IMR-90 (cell line): Measurements from ENCODE around the gene DHCR24. TPM values are rescaled to one million over a fixed set of nuclear protein-coding genes. Genes with fewer than 3 reads are reported as not detected.

Experiments used
- ATAC-seq: fragments of 200-7000 bp; cut with Tn5 transposase; 2 replicates; pipeline ENCODE4 v1.9.1; 2020; ENCODE audit warnings: low read depth, mild to moderate bottlenecking, moderate library complexity
- BruUV-seq: library from RNA; stranded (reverse); fragments of 400-500 nt; replicated peaks from 2 replicates; lab custom pipeline; 2021; lab: Mats Ljungman, UMichigan
- CTCF ChIA-PET: fragments of 300-600 bp; formaldehyde crosslinking; extraction: SDS; loops from one replicate; lab custom pipeline; 2021; ENCODE audit warnings: antibody characterized with exemption; lab: Yijun Ruan, JAX
- POLR2A ChIA-PET: fragments of 300-600 bp; sonication (Branson Sonifier 250); formaldehyde crosslinking; loops from one replicate; lab custom pipeline; 2022; ENCODE audit warnings: antibody characterized with exemption; ENCODE audit not compliant: unreplicated experiment; lab: Charles Lee
- DNase-seq: peaks from one replicate; pipeline ENCODE4 v3.0.0; 2013
- H2AFZ ChIP-seq: replicated peaks from 2 replicates; pipeline ENCODE3; 2013; ENCODE audit warnings: low read length, mild to moderate bottlenecking; ENCODE audit not compliant: poor library complexity
- H2AK5ac ChIP-seq: 2 replicates; pipeline ENCODE4 v1.6.1; 2013; ENCODE audit warnings: low read depth, low read length, inconsistent platforms
- H2AK9ac ChIP-seq: replicated peaks from 2 replicates; pipeline ENCODE3; 2013; ENCODE audit warnings: mild to moderate bottlenecking, low read depth, low read length, moderate library complexity; ENCODE audit not compliant: poor library complexity
- H2BK120ac ChIP-seq: 2 replicates; pipeline ENCODE4 v1.6.1; 2013; ENCODE audit warnings: low read depth, low read length, inconsistent platforms
- H2BK15ac ChIP-seq: 3 replicates; pipeline ENCODE4 v1.6.1; 2013; ENCODE audit warnings: low read depth, low read length, inconsistent platforms
- H2BK20ac ChIP-seq: 2 replicates; pipeline ENCODE4 v1.6.1; 2013; ENCODE audit warnings: low read depth, mild to moderate bottlenecking, inconsistent platforms, low read length, moderate library complexity
- H2BK5ac ChIP-seq: 2 replicates; pipeline ENCODE4 v1.6.1; 2013; ENCODE audit warnings: mild to moderate bottlenecking, low read depth, low read length, inconsistent platforms; ENCODE audit not compliant: poor library complexity, severe bottlenecking
- H3K14ac ChIP-seq: replicated peaks from 2 replicates; pipeline ENCODE4 v1.6.1; 2013; ENCODE audit warnings: low read depth, low read length, inconsistent platforms
- H3K18ac ChIP-seq: 2 replicates; pipeline ENCODE4 v1.6.1; 2013; ENCODE audit warnings: low read depth, low read length, control low read depth
- H3K23ac ChIP-seq: 2 replicates; pipeline ENCODE4 v1.6.1; 2013; ENCODE audit warnings: low read depth, low read length, inconsistent platforms
- H3K27ac ChIP-seq: 2 replicates; pipeline ENCODE4 v1.5.1; 2013; ENCODE audit warnings: mild to moderate bottlenecking, control low read depth, low read length; ENCODE audit not compliant: insufficient read depth
- H3K27me3 ChIP-seq: 2 replicates; pipeline ENCODE4 v1.6.1; 2013; ENCODE audit warnings: low read length; ENCODE audit not compliant: control insufficient read depth, insufficient read depth
- H3K36me3 ChIP-seq: 2 replicates; pipeline ENCODE4 v1.6.1; 2013; ENCODE audit warnings: low read length, mixed read lengths; ENCODE audit not compliant: control insufficient read depth, insufficient read depth
- H3K4ac ChIP-seq: 2 replicates; pipeline ENCODE4 v1.6.1; 2013; ENCODE audit warnings: low read depth, low read length, inconsistent platforms
- H3K4me1 ChIP-seq: 2 replicates; pipeline ENCODE4 v1.6.1; 2013; ENCODE audit warnings: low read length, mixed read lengths; ENCODE audit not compliant: control insufficient read depth, insufficient read depth
- H3K4me2 ChIP-seq: 2 replicates; pipeline ENCODE4 v1.6.1; 2013; ENCODE audit warnings: low read depth, mild to moderate bottlenecking, control low read depth, low read length, moderate library complexity
- H3K4me3 ChIP-seq: 2 replicates; pipeline ENCODE4 v1.5.1; 2013; ENCODE audit warnings: low read depth, mild to moderate bottlenecking, control low read depth, low read length, moderate library complexity; ENCODE audit not compliant: insufficient read depth
- H3K56ac ChIP-seq: 2 replicates; pipeline ENCODE4 v1.6.1; 2013; ENCODE audit warnings: low read length, inconsistent platforms; ENCODE audit not compliant: insufficient read depth; ENCODE audit errors: extremely low read depth
- H3K79me1 ChIP-seq, 2 experiments: 2 replicates each; pipeline ENCODE4 v1.6.1; 2013; ENCODE audit warnings: low read length in 2 of 2, inconsistent platforms in 1 of 2, low read depth in 1 of 2
- H3K9ac ChIP-seq: 2 replicates; pipeline ENCODE4 v1.6.1; 2013; ENCODE audit warnings: low read depth, low read length, control low read depth
- H3K9me1 ChIP-seq: 2 replicates; pipeline ENCODE4 v1.6.1; 2013; ENCODE audit warnings: low read length, inconsistent platforms; ENCODE audit not compliant: insufficient read depth
- H3K9me3 ChIP-seq: 2 replicates; pipeline ENCODE4 v1.6.1; 2013; ENCODE audit warnings: low read length; ENCODE audit not compliant: control insufficient read depth, insufficient read depth
- H4K20me1 ChIP-seq: 2 replicates; pipeline ENCODE4 v1.6.1; 2013; ENCODE audit warnings: low read length, inconsistent platforms; ENCODE audit not compliant: insufficient read depth
- H4K5ac ChIP-seq: 2 replicates; pipeline ENCODE4 v1.6.1; 2013; ENCODE audit warnings: mild to moderate bottlenecking, low read depth, low read length, control low read depth
- H4K8ac ChIP-seq, 2 experiments: 2 replicates each; pipeline ENCODE4 v1.6.1; 2013; ENCODE audit warnings: low read depth in 2 of 2, low read length in 2 of 2, control low read depth in 1 of 2, inconsistent platforms in 1 of 2
- H4K91ac ChIP-seq: 2 replicates; pipeline ENCODE4 v1.6.1; 2013; ENCODE audit warnings: low read depth, low read length, inconsistent platforms; ENCODE audit not compliant: insufficient read depth
- BHLHE40 ChIP-seq: fragments of 150-350 bp; IDR thresholded peaks from 2 replicates; pipeline ENCODE4 v1.6.1; 2016; ENCODE audit warnings: mild to moderate bottlenecking, low read depth, low read length
- CEBPB ChIP-seq: IDR thresholded peaks from 2 replicates; pipeline ENCODE4 v1.6.1; 2012; ENCODE audit warnings: low read depth, low read length, improper control_type of control experiment
- CHD1 ChIP-seq: IDR thresholded peaks from 2 replicates; pipeline ENCODE4 v1.6.1; 2012; ENCODE audit warnings: low read depth, low read length, improper control_type of control experiment
- CTCF ChIP-seq: conservative IDR thresholded peaks from 2 replicates; pipeline ENCODE4 v1.5.1; 2012; ENCODE audit warnings: mild to moderate bottlenecking, low read depth, low read length, improper control_type of control experiment
- ELK1 ChIP-seq: fragments of 150-350 bp; IDR thresholded peaks from 2 replicates; pipeline ENCODE4 v1.6.1; 2016; ENCODE audit warnings: low read depth, mild to moderate bottlenecking, low read length, moderate library complexity, borderline replicate concordance
- FOS ChIP-seq: fragments of 150-350 bp; IDR thresholded peaks from 2 replicates; pipeline ENCODE4 v1.6.1; 2016; ENCODE audit warnings: low read depth, low read length
- MAFK ChIP-seq: IDR thresholded peaks from 2 replicates; pipeline ENCODE4 v1.6.1; 2012; ENCODE audit warnings: low read depth, low read length, improper control_type of control experiment
- MAZ ChIP-seq: IDR thresholded peaks from 2 replicates; pipeline ENCODE4 v1.6.1; 2012; ENCODE audit warnings: low read depth, mild to moderate bottlenecking, low read length, improper control_type of control experiment, moderate library complexity, borderline replicate concordance
- MXI1 ChIP-seq: IDR thresholded peaks from 2 replicates; pipeline ENCODE4 v1.6.1; 2012; ENCODE audit warnings: low read depth, mild to moderate bottlenecking, low read length, moderate library complexity, borderline replicate concordance
- NFE2L2 ChIP-seq: fragments of 150-350 bp; IDR thresholded peaks from 2 replicates; pipeline ENCODE4 v1.6.1; 2016; ENCODE audit warnings: low read depth, mild to moderate bottlenecking, low read length
- POLR2A ChIP-seq: IDR thresholded peaks from 2 replicates; pipeline ENCODE4 v1.6.1; 2012; ENCODE audit warnings: mild to moderate bottlenecking, low read depth, low read length
- RAD21 ChIP-seq: IDR thresholded peaks from 2 replicates; pipeline ENCODE4 v1.6.1; 2012; ENCODE audit warnings: low read length, improper control_type of control experiment
- RCOR1 ChIP-seq: IDR thresholded peaks from 2 replicates; pipeline ENCODE4 v1.6.1; 2012; ENCODE audit warnings: mild to moderate bottlenecking, low read length, improper control_type of control experiment; ENCODE audit not compliant: insufficient replicate concordance
- RFX5 ChIP-seq: IDR thresholded peaks from 2 replicates; pipeline ENCODE4 v1.8.0; 2012; ENCODE audit warnings: low read depth, mild to moderate bottlenecking, low read length, moderate library complexity
- SMC3 ChIP-seq: fragments of 150-350 bp; IDR thresholded peaks from 2 replicates; pipeline ENCODE4 v1.6.1; 2016; ENCODE audit warnings: low read depth, mild to moderate bottlenecking, antibody characterized with exemption, low read length, moderate library complexity
- WGBS, 2 experiments: methylation state at CpG; one replicate each; pipeline versions ENCODE4 v1.1.5 to v1.1.7; 2013; ENCODE audit warnings: missing lambda C conversion rate in 2 of 2; ENCODE audit not compliant: insufficient read length in 1 of 2; ENCODE audit errors: extremely low coverage in 2 of 2; 5-methylcytosine and 5-hydroxymethylcytosine counted together
- dilution Hi-C: fragments of 300-500 bp; cut with HindIII; formaldehyde crosslinking; loops from one replicate; pipeline ENCODE4 v1.14.3; 2018; ENCODE audit warnings: low sequenced_read_pairs; ENCODE audit not compliant: unreplicated experiment
- in situ Hi-C: fragments of 300-500 bp; cut with MboI; formaldehyde crosslinking; loops from 3 replicates; pipeline ENCODE4 v1.14.3; 2019; ENCODE audit warnings: low sequenced_read_pairs, inconsistent platforms, mixed read lengths
- intact Hi-C: fragments of 100-400 bp; cut with micrococcal nuclease; formaldehyde crosslinking; loops from 2 replicates; pipeline ENCODE4 v1.10.0; 2022
- polyA plus RNA-seq, 3 experiments: library from polyadenylated mRNA; depleted of rRNA; stranded (reverse); fragments of >200 nt; gene quantifications; 2 replicates each; pipeline ENCODE4 v1.2.3, GENCODE V29; 2012; ENCODE audit warnings: low replicate concordance in 1 of 3
- total RNA-seq: library from RNA; depleted of rRNA; stranded (reverse); fragments of >200 nt; gene quantifications from 2 replicates; pipeline ENCODE4 v1.2.3, GENCODE V29; 2012
- TF ChIP-seq, protein P1 (sequence below): fragments of 150-350 bp; IDR thresholded peaks from 2 replicates; pipeline ENCODE4 v1.6.1; 2017; ENCODE audit warnings: mild to moderate bottlenecking, antibody characterized with exemption, low read length, low read depth

Gene DHCR24
- total and polyA plus RNA-seq, 2 of the 4 experiments (the other 2 are of a cell fraction) = 130 to 194 TPM

- intact Hi-C loops = no loop called here
- 67% methylated on average over 3 of the region's 4 CpGs; no CpG with 5 or more reads in 1 of the 2 experiments for WGBS, 2 experiments
Observed at GRCh38 chr1:54867717-54868057, 19.3 kb downstream of the DHCR24 start.

More at GRCh38 chr1:54867717-54868057, 19.3 kb downstream of the DHCR24 start:
- POLR2A ChIA-PET = no interaction called here
- Histone ChIP-seq H3K4me2 (no peak overlapping the region), H4K20me1 (no peaks in the 10 kb centered on the region), H3K23ac (no peak overlapping the region), H3K4ac (no peak overlapping the region), H3K9me1 (peaks cover 5% of the 10 kb centered on the region; the same call in 1 of the 2 replicates), H3K18ac (no peak overlapping the region), H3K4me1 (peaks cover 5% of the 10 kb centered on the region; the same call in 1 of the 2 replicates), H3K9ac (no peak overlapping the region), H2BK120ac (no peak overlapping the region), H2AK9ac (no peak overlapping the region), H4K5ac (no peak overlapping the region), H2BK15ac (no peak overlapping the region), H3K4me3 (no peak overlapping the region), H2AFZ (no peak overlapping the region), H3K14ac (no peak overlapping the region), H3K56ac (no peak overlapping the region), H2BK5ac (no peak overlapping the region), H2AK5ac (no peak overlapping the region), H3K79me1 (0 out of 4 replicates have a peak, but pooled peaks cover 0 to 3% of the 10 kb centered on the region in 2 experiments), H4K8ac (no peak overlapping the region), H3K27me3 (no peaks in the 10 kb centered on the region), H3K27ac (no peak overlapping the region), H3K9me3 (no peaks in the 10 kb centered on the region), H3K36me3 (peaks cover 7% of the 10 kb centered on the region), H4K91ac (no peak overlapping the region), H2BK20ac (no peak overlapping the region)
- CTCF ChIA-PET = no interaction called here
- no peak for TF ChIP-seq MXI1
- TF ChIP-seq, protein P1, sequence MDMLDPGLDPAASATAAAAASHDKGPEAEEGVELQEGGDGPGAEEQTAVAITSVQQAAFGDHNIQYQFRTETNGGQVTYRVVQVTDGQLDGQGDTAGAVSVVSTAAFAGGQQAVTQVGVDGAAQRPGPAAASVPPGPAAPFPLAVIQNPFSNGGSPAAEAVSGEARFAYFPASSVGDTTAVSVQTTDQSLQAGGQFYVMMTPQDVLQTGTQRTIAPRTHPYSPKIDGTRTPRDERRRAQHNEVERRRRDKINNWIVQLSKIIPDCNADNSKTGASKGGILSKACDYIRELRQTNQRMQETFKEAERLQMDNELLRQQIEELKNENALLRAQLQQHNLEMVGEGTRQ = no peak
- no peak for TF ChIP-seq FOS
- TF ChIP-seq MAFK = no peak
- no peak for TF ChIP-seq BHLHE40
- no peak for TF ChIP-seq MAZ
- no peak for TF ChIP-seq RFX5
- no peak for TF ChIP-seq CTCF
- no peak for TF ChIP-seq ELK1
- no peak for TF ChIP-seq RAD21
- TF ChIP-seq CEBPB = no peak
- TF ChIP-seq RCOR1 = no peak
- no peak for TF ChIP-seq SMC3
- no peak for TF ChIP-seq POLR2A
- TF ChIP-seq NFE2L2 = no peak
- TF ChIP-seq CHD1 = no peak
- BruUV-seq = no TSS peak
- DNase-seq (no peak), ATAC-seq (no peak)
- dilution Hi-C loops (no loop called here), in situ Hi-C loops (no loop called here)
